ENCODE measurements around the gene CDH4.

- no peak for TF ChIP-seq CTCF (IDR thresholded peaks at IDR 0.05)
- TF ChIP-seq POLR2A (IDR thresholded peaks at IDR 0.05) = no peak
Measured at GRCh38 chr20:61804752-61805295, 552.8 kb downstream of the CDH4 start.
